Epidermal melanocyte (primary cell): Measurements from ENCODE around the gene CDH4.

Experiments
- DNase-seq: peaks from one replicate; pipeline ENCODE4 v3.0.0; 2011; ENCODE audit warnings: low spot score; ENCODE audit not compliant: insufficient read length

CDH4 gene

GRCh38 chr20:61355585-61355984, 103.5 kb downstream of the CDH4 start:
- DNase-seq = no peak

- DNase-seq = no peak
Observed at GRCh38 chr20:61356196-61356595, 104.1 kb downstream of the CDH4 start.

GRCh38 chr20:61357119-61357518, 105.1 kb downstream of the CDH4 start:
- DNase-seq = no peak

- no peak for DNase-seq
Observed at GRCh38 chr20:61359254-61359653, 107.2 kb downstream of the CDH4 start.

GRCh38 chr20:61360296-61360695, 108.2 kb downstream of the CDH4 start:
- DNase-seq = no peak

GRCh38 chr20:61360940-61361339, 108.9 kb downstream of the CDH4 start:
- no peak for DNase-seq

- no peak for DNase-seq
Observed at GRCh38 chr20:61361501-61361900, 109.4 kb downstream of the CDH4 start.

GRCh38 chr20:61364147-61364546, 112.1 kb downstream of the CDH4 start:
- no peak for DNase-seq

- DNase-seq = no peak
Observed at GRCh38 chr20:61366914-61367313, 114.9 kb downstream of the CDH4 start.

GRCh38 chr20:61369731-61370520, 117.9 kb downstream of the CDH4 start:
- no peak for DNase-seq

- DNase-seq = no peak
Observed at GRCh38 chr20:61370841-61371303, 118.8 kb downstream of the CDH4 start.

GRCh38 chr20:61371501-61372136, 119.6 kb downstream of the CDH4 start:
- DNase-seq = no peak

- no peak for DNase-seq
Observed at GRCh38 chr20:61372137-61373054, 120.3 kb downstream of the CDH4 start.

GRCh38 chr20:61373055-61373399, 121.0 kb downstream of the CDH4 start:
- no peak for DNase-seq

GRCh38 chr20:61373956-61374545, 122.0 kb downstream of the CDH4 start:
- DNase-seq = no peak

GRCh38 chr20:61376541-61377240, 124.6 kb downstream of the CDH4 start:
- DNase-seq = no peak

GRCh38 chr20:61378694-61379355, 126.8 kb downstream of the CDH4 start:
- DNase-seq = no peak

- no peak for DNase-seq
Observed at GRCh38 chr20:61379898-61380544, 128.0 kb downstream of the CDH4 start.

- DNase-seq = no peak
Observed at GRCh38 chr20:61380545-61380915, 128.5 kb downstream of the CDH4 start.

GRCh38 chr20:61382194-61382593, 130.1 kb downstream of the CDH4 start:
- DNase-seq = no peak
